ENCODE measurements around the gene RAB3C. TPM values are rescaled to one million over a fixed set of nuclear protein-coding genes. Genes with fewer than 3 reads are reported as not detected.

The RAB3C gene
- polyA plus RNA-seq, 1 donor (not counting 4 experiments of a cell fraction or from before 2014, with no cell fraction given) = not detected

- no peak for FAIRE-seq
- H3K27me3 ChIP-seq (ENCODE audit: control insufficient read depth, extremely low read depth, insufficient read depth, low read length) = peaks cover 2% of the 10 kb centered on the region
- dilution Hi-C loops (cut with MboI; ENCODE audit: extremely low pct_ligation_motif_present, low sequenced_read_pairs) = loop anchor here (25.0 kb wide), 1 partner anchor 288 kb away; no protein-coding TSS in a partner anchor
- TF ChIP-seq EZH2 (IDR thresholded peaks at IDR 0.05; ENCODE audit: low read length) (no peak), CTCF (optimal IDR thresholded peaks at IDR 0.05 in 1 of 3, IDR thresholded peaks at IDR 0.05 in 1 of 3, conservative IDR thresholded peaks at IDR 0.05 in 1 of 3; ENCODE audit: extremely low read depth in 1 of 3, insufficient read depth in 2 of 3, low read length in 3 of 3) (no peak)
- H3K9ac ChIP-seq (ENCODE audit: control insufficient read depth, extremely low read depth, insufficient read depth, low read length) = no peak overlapping the region
- no peaks in the 10 kb centered on the region for H3K36me3 ChIP-seq (ENCODE audit: control insufficient read depth in 2 of 2, extremely low read depth in 1 of 2, insufficient read depth in 2 of 2, low read length in 2 of 2)
- H3K79me2 ChIP-seq (ENCODE audit: control insufficient read depth, insufficient read depth, low read length) = no peaks in the 10 kb centered on the region
- DNase-seq (ENCODE audit: low read depth, low spot score) = no peak
- no peak overlapping the region for H3K4me3 ChIP-seq (ENCODE audit: control insufficient read depth in 2 of 3, extremely low read depth in 1 of 3, insufficient read depth in 2 of 3, low read depth in 1 of 3, low read length in 3 of 3)
- no peaks in the 10 kb centered on the region for H3K9me1 ChIP-seq (ENCODE audit: control insufficient read depth, extremely low read depth, insufficient read depth, low read length)
- H3K9me3 ChIP-seq (ENCODE audit: control insufficient read depth, low read depth, low read length) = no peaks in the 10 kb centered on the region
- no peak overlapping the region for H3K27ac ChIP-seq (ENCODE audit: control insufficient read depth, insufficient read depth, low read length)
- no peaks in the 10 kb centered on the region for H3K4me1 ChIP-seq (ENCODE audit: control insufficient read depth, extremely low read depth, insufficient read depth, low read length)
- H3K4me2 ChIP-seq (ENCODE audit: control insufficient read depth, extremely low read depth, insufficient read depth, low read depth, low read length) = no peak overlapping the region
- no peaks in the 10 kb centered on the region for H4K20me1 ChIP-seq (ENCODE audit: control insufficient read depth, extremely low read depth, insufficient read depth, low read length)
- H2AFZ ChIP-seq (ENCODE audit: control insufficient read depth, low read length) = no peak overlapping the region
Measured at GRCh38 chr5:58800356-58800755, 217.5 kb downstream of the RAB3C start.

GRCh38 chr5:58800861-58801540, 218.1 kb downstream of the RAB3C start:
- no peaks in the 10 kb centered on the region for H3K36me3 ChIP-seq (ENCODE audit: control insufficient read depth in 2 of 2, extremely low read depth in 1 of 2, insufficient read depth in 2 of 2, low read length in 2 of 2)
- H3K9me3 ChIP-seq (ENCODE audit: control insufficient read depth, low read depth, low read length) = no peaks in the 10 kb centered on the region
- H3K9me1 ChIP-seq (ENCODE audit: control insufficient read depth, extremely low read depth, insufficient read depth, low read length) = no peaks in the 10 kb centered on the region
- DNase-seq (ENCODE audit: low read depth, low spot score) = no peak
- dilution Hi-C loops (cut with MboI; ENCODE audit: extremely low pct_ligation_motif_present, low sequenced_read_pairs) = loop anchor here (25.0 kb wide), 1 partner anchor 289 kb away; no protein-coding TSS in a partner anchor
- no peak overlapping the region for H3K27ac ChIP-seq (ENCODE audit: control insufficient read depth, insufficient read depth, low read length)
- no peaks in the 10 kb centered on the region for H4K20me1 ChIP-seq (ENCODE audit: control insufficient read depth, extremely low read depth, insufficient read depth, low read length)
- FAIRE-seq = no peak
- H3K9ac ChIP-seq (ENCODE audit: control insufficient read depth, extremely low read depth, insufficient read depth, low read length) = no peak overlapping the region
- no peak overlapping the region for H3K4me3 ChIP-seq (ENCODE audit: control insufficient read depth in 2 of 3, extremely low read depth in 1 of 3, insufficient read depth in 2 of 3, low read depth in 1 of 3, low read length in 3 of 3)
- peaks cover 2% of the 10 kb centered on the region for H3K27me3 ChIP-seq (ENCODE audit: control insufficient read depth, extremely low read depth, insufficient read depth, low read length)
- H2AFZ ChIP-seq (ENCODE audit: control insufficient read depth, low read length) = no peak overlapping the region
- no peaks in the 10 kb centered on the region for H3K4me1 ChIP-seq (ENCODE audit: control insufficient read depth, extremely low read depth, insufficient read depth, low read length)
- no peaks in the 10 kb centered on the region for H3K79me2 ChIP-seq (ENCODE audit: control insufficient read depth, insufficient read depth, low read length)
- H3K4me2 ChIP-seq (ENCODE audit: control insufficient read depth, extremely low read depth, insufficient read depth, low read depth, low read length) = no peak overlapping the region
- TF ChIP-seq EZH2 (IDR thresholded peaks at IDR 0.05; ENCODE audit: low read length) (no peak), CTCF (optimal IDR thresholded peaks at IDR 0.05 in 1 of 3, IDR thresholded peaks at IDR 0.05 in 1 of 3, conservative IDR thresholded peaks at IDR 0.05 in 1 of 3; ENCODE audit: extremely low read depth in 1 of 3, insufficient read depth in 2 of 3, low read length in 3 of 3) (no peak)
